ENCODE data around the gene ABTB2. TPM values are rescaled to one million over a fixed set of nuclear protein-coding genes. Genes with fewer than 3 reads are reported as not detected.
A peak's percentile ranks its signal among the peaks of the same experiment; 100 is the strongest.

ABTB2 gene
- total and polyA plus RNA-seq, 9 of the 15 experiments (the other 6 are each of a cell fraction or from before 2014, with no cell fraction given) = 0.03 to 0.18 (median 0.12) TPM; not detected in 2

DNA sequence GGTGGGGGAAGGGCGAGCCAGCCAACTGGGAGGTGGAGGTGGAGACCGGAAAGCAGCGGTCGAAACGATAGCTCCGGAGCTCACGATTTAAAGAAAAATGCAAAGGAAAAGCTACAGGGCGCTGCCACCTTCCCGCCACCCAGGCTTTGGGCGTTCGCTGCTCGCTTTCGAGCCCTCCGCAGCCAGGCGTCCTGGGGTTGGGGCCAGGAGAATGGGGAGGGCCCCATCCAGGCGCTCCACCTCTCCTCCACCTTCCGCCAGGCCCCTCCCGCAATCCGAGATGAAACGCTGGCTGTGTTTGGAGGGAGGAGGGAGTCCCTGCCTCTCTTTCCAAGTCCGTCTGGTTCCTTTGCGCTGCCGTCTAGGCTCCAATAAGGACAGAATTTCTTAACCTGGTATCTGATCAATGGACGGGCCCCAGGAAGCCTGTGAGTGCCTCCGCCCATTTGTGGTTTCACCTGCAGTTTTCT, 483 bp upstream of the ABTB2 start (continued):
- TF ChIP-seq, protein P1, sequence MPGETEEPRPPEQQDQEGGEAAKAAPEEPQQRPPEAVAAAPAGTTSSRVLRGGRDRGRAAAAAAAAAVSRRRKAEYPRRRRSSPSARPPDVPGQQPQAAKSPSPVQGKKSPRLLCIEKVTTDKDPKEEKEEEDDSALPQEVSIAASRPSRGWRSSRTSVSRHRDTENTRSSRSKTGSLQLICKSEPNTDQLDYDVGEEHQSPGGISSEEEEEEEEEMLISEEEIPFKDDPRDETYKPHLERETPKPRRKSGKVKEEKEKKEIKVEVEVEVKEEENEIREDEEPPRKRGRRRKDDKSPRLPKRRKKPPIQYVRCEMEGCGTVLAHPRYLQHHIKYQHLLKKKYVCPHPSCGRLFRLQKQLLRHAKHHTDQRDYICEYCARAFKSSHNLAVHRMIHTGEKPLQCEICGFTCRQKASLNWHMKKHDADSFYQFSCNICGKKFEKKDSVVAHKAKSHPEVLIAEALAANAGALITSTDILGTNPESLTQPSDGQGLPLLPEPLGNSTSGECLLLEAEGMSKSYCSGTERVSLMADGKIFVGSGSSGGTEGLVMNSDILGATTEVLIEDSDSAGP (CRISPR knock-in tag; IDR thresholded peaks at IDR 0.05) = no peak
- no peak for TF ChIP-seq CHD4 (IDR thresholded peaks at IDR 0.05; ENCODE audit: insufficient read depth, insufficient replicate concordance, low read depth, low read length, poor library complexity, severe bottlenecking)
- TF ChIP-seq, protein P2, sequence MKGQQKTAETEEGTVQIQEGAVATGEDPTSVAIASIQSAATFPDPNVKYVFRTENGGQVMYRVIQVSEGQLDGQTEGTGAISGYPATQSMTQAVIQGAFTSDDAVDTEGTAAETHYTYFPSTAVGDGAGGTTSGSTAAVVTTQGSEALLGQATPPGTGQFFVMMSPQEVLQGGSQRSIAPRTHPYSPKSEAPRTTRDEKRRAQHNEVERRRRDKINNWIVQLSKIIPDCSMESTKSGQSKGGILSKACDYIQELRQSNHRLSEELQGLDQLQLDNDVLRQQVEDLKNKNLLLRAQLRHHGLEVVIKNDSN (CRISPR knock-in tag; IDR thresholded peaks at IDR 0.05) = no peak
- no peak for TF ChIP-seq ZNF121 (CRISPR knock-in tag; conservative IDR thresholded peaks at IDR 0.05)
- no peak for TF ChIP-seq SP1 (CRISPR knock-in tag; IDR thresholded peaks at IDR 0.05)
- 0 out of 4 replicates have a peak, but pooled peaks of 1 of the 2 experiments have one; percentile 6 for TF ChIP-seq UBTF (IDR thresholded peaks at IDR 0.05; ENCODE audit: borderline replicate concordance in 1 of 2, low read depth in 2 of 2, low read length in 2 of 2)
- TF ChIP-seq HINFP (tag; conservative IDR thresholded peaks at IDR 0.05; ENCODE audit: low read depth) = no peak
- no peak for TF ChIP-seq NFYB (IDR thresholded peaks at IDR 0.05; ENCODE audit: extremely low read depth, insufficient read length)
- peak; percentile 46 to 85 for TF ChIP-seq E2F6 (IDR thresholded peaks at IDR 0.05; ENCODE audit: borderline replicate concordance in 1 of 2, extremely low read depth in 1 of 2, insufficient read depth in 1 of 2, insufficient read length in 1 of 2, low read depth in 1 of 2, low read length in 1 of 2, poor library complexity in 1 of 2, severe bottlenecking in 1 of 2)
- TF ChIP-seq KAT8 (IDR thresholded peaks at IDR 0.05; ENCODE audit: low read depth) = no peak
- TF ChIP-seq PTRF (tag; IDR thresholded peaks at IDR 0.05) = no peak
- no peak for TF ChIP-seq EP300 (IDR thresholded peaks at IDR 0.05; ENCODE audit: low read length)
- no peak for TF ChIP-seq SNRNP70 (optimal IDR thresholded peaks at IDR 0.05; ENCODE audit: low read depth, low read length)
- no peak for TF ChIP-seq ZNF311 (CRISPR knock-in tag; IDR thresholded peaks at IDR 0.05)
- TF ChIP-seq JUNB (CRISPR knock-in tag; conservative IDR thresholded peaks at IDR 0.05) = no peak
- no peak for TF ChIP-seq ZNF707 (CRISPR knock-in tag; conservative IDR thresholded peaks at IDR 0.05)
- no peak for TF ChIP-seq CLOCK (CRISPR knock-in tag; IDR thresholded peaks at IDR 0.05; ENCODE audit: borderline replicate concordance)

All from K562 (cell line).